Endodermal cell (in vitro differentiated cells): ENCODE results near the gene AGRN. TPM values are rescaled to one million over a fixed set of nuclear protein-coding genes. Genes with fewer than 3 reads are reported as not detected.

ENCODE experiments used
- DNase-seq: peaks from one replicate; pipeline ENCODE4 v3.0.0-alpha.2; 2017
- H3K27ac ChIP-seq: 2 replicates; pipeline ENCODE4 v1.5.1; 2013; ENCODE audit warnings: mild to moderate bottlenecking, low read depth, low read length, moderate library complexity
- H3K27me3 ChIP-seq: 2 replicates; pipeline ENCODE4 v1.6.1; 2013; ENCODE audit warnings: mild to moderate bottlenecking, low read length, moderate library complexity; ENCODE audit not compliant: insufficient read depth, control insufficient read depth, poor library complexity, severe bottlenecking
- H3K36me3 ChIP-seq: 2 replicates; pipeline ENCODE4 v1.7.0; 2013; ENCODE audit warnings: mild to moderate bottlenecking, low read length, moderate library complexity; ENCODE audit not compliant: control insufficient read depth, insufficient read depth
- H3K4me1 ChIP-seq: one replicate; pipeline ENCODE4 v1.7.0; 2013; ENCODE audit warnings: low read length; ENCODE audit not compliant: control insufficient read depth, insufficient read depth
- H3K4me3 ChIP-seq: 2 replicates; pipeline ENCODE4 v1.5.1; 2013; ENCODE audit warnings: mild to moderate bottlenecking, low read length, moderate library complexity
- H3K9ac ChIP-seq: 2 replicates; pipeline ENCODE4 v1.6.1; 2013; ENCODE audit warnings: mild to moderate bottlenecking, low read length, moderate library complexity; ENCODE audit not compliant: poor library complexity, severe bottlenecking; ENCODE audit errors: extremely low read depth
- H3K9me3 ChIP-seq: 2 replicates; pipeline ENCODE4 v1.6.1; 2013; ENCODE audit warnings: mild to moderate bottlenecking, low read length, moderate library complexity; ENCODE audit not compliant: control insufficient read depth
- H3K27ac Mint-ChIP-seq: 2 replicates; pipeline ENCODE4 v1.8.0; 2020; ENCODE audit warnings: mixed read lengths
- H3K27me3 Mint-ChIP-seq: 2 replicates; pipeline ENCODE4 v1.8.0; 2021; ENCODE audit warnings: mild to moderate bottlenecking, mixed read lengths; ENCODE audit not compliant: insufficient read depth
- H3K36me3 Mint-ChIP-seq: 2 replicates; pipeline ENCODE4 v1.8.0; 2020; ENCODE audit warnings: low read depth, mixed read lengths
- H3K4me1 Mint-ChIP-seq: 2 replicates; pipeline ENCODE4 v1.8.0; 2020; ENCODE audit warnings: mixed read lengths
- H3K4me3 Mint-ChIP-seq: 2 replicates; pipeline ENCODE4 v1.8.0; 2020; ENCODE audit warnings: mild to moderate bottlenecking, moderate library complexity, mixed read lengths
- H3K9me3 Mint-ChIP-seq: 2 replicates; pipeline ENCODE4 v1.8.0; 2020; ENCODE audit warnings: mild to moderate bottlenecking, mixed read lengths
- CTCF ChIP-seq: fragments of 200-600 bp; sonication (generic); conservative IDR thresholded peaks from 2 replicates; pipeline ENCODE4 v1.5.0; 2021; ENCODE audit warnings: antibody characterized with exemption, mild to moderate bottlenecking
- WGBS, 2 experiments: methylation state at CpG; one replicate each; pipeline versions ENCODE4 v1.1.5 to v1.1.7; 2013; ENCODE audit warnings: missing lambda C conversion rate in 2 of 2, mixed read lengths in 1 of 2; ENCODE audit not compliant: insufficient coverage in 1 of 2, insufficient read length in 1 of 2; 5-methylcytosine and 5-hydroxymethylcytosine counted together
- total RNA-seq, 2 donors: library from RNA; stranded (reverse); fragmentation: NEBNext Ultra II Directional in 1 of 2; extraction: Animal tissue kit (Norgen Biotek cat#: 25700) in 1 of 2; gene quantifications; 2 replicates in 1 of 2; 3 replicates in 1 of 2; pipeline ENCODE4 v1.2.1, GENCODE V29; 2021

The AGRN gene
- total RNA-seq, 2 donors from 2014 or later: 269 to 288 TPM

DNA sequence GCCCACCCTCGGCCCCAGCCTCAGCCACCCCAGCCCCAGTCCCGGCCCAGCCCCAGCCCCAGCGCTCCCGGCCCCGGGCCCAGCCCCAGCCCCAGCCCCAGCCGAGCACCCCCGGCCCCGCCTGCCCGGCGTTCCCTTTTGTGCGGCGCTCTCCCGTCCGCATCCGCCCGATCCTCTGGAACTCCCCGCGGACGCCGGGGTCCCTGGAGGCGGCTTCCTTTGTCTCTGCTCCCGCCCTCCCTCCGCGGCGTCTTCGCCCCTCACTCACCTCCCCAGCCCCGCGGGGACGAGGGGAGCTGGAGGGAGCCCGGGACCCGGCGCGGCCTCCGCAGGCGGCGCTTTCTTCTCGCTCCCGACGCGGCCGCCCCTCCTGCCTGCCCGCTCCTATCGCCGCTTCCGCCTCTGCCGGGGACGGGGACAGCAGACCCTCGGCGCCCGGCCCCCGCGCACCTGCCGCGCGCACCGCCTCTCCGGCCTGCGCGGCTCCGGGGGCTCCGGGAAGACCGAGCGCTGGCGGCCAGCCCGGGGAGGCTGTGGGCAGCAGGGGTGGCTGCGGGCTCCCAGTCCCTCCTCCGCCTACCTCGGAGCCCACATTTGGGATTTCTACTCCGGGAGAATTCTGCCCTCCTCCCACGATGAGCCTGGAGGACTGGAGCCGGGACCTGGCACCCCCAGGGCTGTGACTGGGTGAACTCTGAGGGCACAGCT lies 14.0 kb downstream of the AGRN start:
- Mint-ChIP-seq H3K27ac (no peak overlapping the region), H3K4me3 (peak overlapping the region; percentile 49), H3K4me1 (peaks cover 9% of the 10 kb centered on the region), H3K9me3 (no peaks in the 10 kb centered on the region), H3K27me3 (peaks cover 51% of the 10 kb centered on the region), H3K36me3 (peaks cover 29% of the 10 kb centered on the region)
- Histone ChIP-seq H3K36me3 (no peaks in the 10 kb centered on the region), H3K27ac (no peak overlapping the region), H3K9ac (peak overlapping the region; percentile 6), H3K4me3 (peak overlapping the region; percentile 23), H3K27me3 (peaks cover 23% of the 10 kb centered on the region), H3K9me3 (no peaks in the 10 kb centered on the region), H3K4me1 (peaks cover 6% of the 10 kb centered on the region)
- WGBS, 2 experiments: 4 to 12% methylated on average over 12 to 70 of the region's 71 CpGs
- peak; percentile 81 for DNase-seq
- TF ChIP-seq CTCF: no peak

- Histone ChIP-seq H3K36me3 (no peaks in the 10 kb centered on the region), H3K27me3 (peaks cover 28% of the 10 kb centered on the region), H3K4me3 (peak overlapping the region; percentile 23), H3K27ac (no peak overlapping the region), H3K9me3 (no peaks in the 10 kb centered on the region), H3K4me1 (peaks cover 6% of the 10 kb centered on the region), H3K9ac (no peak overlapping the region)
- H3K4me1 Mint-ChIP-seq: peaks cover 9% of the 10 kb centered on the region
- WGBS, 2 experiments: 45 to 84% methylated on average over 19 to 30 of the region's 30 CpGs
- peak overlapping the region; percentile 49 for H3K4me3 Mint-ChIP-seq
- H3K27ac Mint-ChIP-seq: no peak overlapping the region
- H3K36me3 Mint-ChIP-seq: peaks cover 29% of the 10 kb centered on the region
- H3K9me3 Mint-ChIP-seq: no peaks in the 10 kb centered on the region
- peaks cover 56% of the 10 kb centered on the region for H3K27me3 Mint-ChIP-seq
- DNase-seq: peak; percentile 82
- peak; percentile 36 for TF ChIP-seq CTCF
Observed at GRCh38 chr1:1034439-1034781, 14.5 kb downstream of the AGRN start.

- Mint-ChIP-seq H3K4me1 (peaks cover 13% of the 10 kb centered on the region), H3K4me3 (no peak overlapping the region), H3K9me3 (no peaks in the 10 kb centered on the region), H3K27ac (no peak overlapping the region), H3K36me3 (peaks cover 29% of the 10 kb centered on the region), H3K27me3 (peaks cover 66% of the 10 kb centered on the region)
- TF ChIP-seq CTCF: no peak
- no peaks in the 10 kb centered on the region for H3K36me3 ChIP-seq
- H3K9me3 ChIP-seq: no peaks in the 10 kb centered on the region
- peaks cover 6% of the 10 kb centered on the region for H3K4me1 ChIP-seq
- H3K9ac ChIP-seq: no peak overlapping the region
- H3K27ac ChIP-seq: no peak overlapping the region
- H3K27me3 ChIP-seq: peaks cover 36% of the 10 kb centered on the region
- H3K4me3 ChIP-seq: no peak overlapping the region
- 92 to 93% methylated on average over 14 to 19 of the region's 19 CpGs for WGBS, 2 experiments
- DNase-seq: peak; percentile 67
Observed at GRCh38 chr1:1035291-1035943, 15.5 kb downstream of the AGRN start.
